Dermis microvascular lymphatic vessel endothelial cell (primary cell): ENCODE measurements around the gene VAV2. TPM values are rescaled to one million over a fixed set of nuclear protein-coding genes. Genes with fewer than 3 reads are reported as not detected.

Source experiments
- DNase-seq, 2 donors: peaks; one replicate each; pipeline versions ENCODE4 v3.0.0 to v3.0.0-alpha.2; 2010; ENCODE audit warnings: low read depth in 2 of 2
- total RNA-seq: library from RNA; depleted of rRNA; stranded (reverse); fragments of >200 nt; gene quantifications from 2 replicates; pipeline ENCODE4 v1.2.1, GENCODE V29; 2014

VAV2 gene
- total RNA-seq, 1 donor from 2014 or later, result 15.0 TPM

GRCh38 chr9:133803745-133804144, 188.4 kb downstream of the VAV2 start:
- no peak for DNase-seq

GRCh38 chr9:133803028-133803585, 189.0 kb downstream of the VAV2 start:
- no peak for DNase-seq

- no peak for DNase-seq
Measured at GRCh38 chr9:133801739-133802138, 190.4 kb downstream of the VAV2 start.

GRCh38 chr9:133800266-133800665, 191.9 kb downstream of the VAV2 start:
- no peak for DNase-seq

GRCh38 chr9:133799716-133800115, 192.4 kb downstream of the VAV2 start:
- no peak for DNase-seq

- DNase-seq, result no peak
Measured at GRCh38 chr9:133799106-133799505, 193.0 kb downstream of the VAV2 start.

GRCh38 chr9:133798160-133798559, 194.0 kb downstream of the VAV2 start:
- DNase-seq, result no peak

- no peak for DNase-seq
Measured at GRCh38 chr9:133797406-133798105, 194.6 kb downstream of the VAV2 start.

GRCh38 chr9:133796562-133796961, 195.6 kb downstream of the VAV2 start:
- DNase-seq, result no peak

- no peak for DNase-seq
Measured at GRCh38 chr9:133795049-133795448, 197.1 kb downstream of the VAV2 start.

GRCh38 chr9:133794016-133794760, 197.9 kb downstream of the VAV2 start:
- no peak for DNase-seq

GRCh38 chr9:133793471-133793870, 198.7 kb downstream of the VAV2 start:
- no peak for DNase-seq

- DNase-seq, result peak; percentile 43 to 71
Measured at GRCh38 chr9:133792721-133793470, 199.2 kb downstream of the VAV2 start.

GRCh38 chr9:133791735-133792649, 200.1 kb downstream of the VAV2 start:
- DNase-seq, result no peak

GRCh38 chr9:133791069-133791468, 201.1 kb downstream of the VAV2 start:
- DNase-seq, result no peak

GRCh38 chr9:133789778-133790177, 202.3 kb downstream of the VAV2 start:
- DNase-seq, result no peak

- DNase-seq, result peak; percentile 85 to 86
Measured at GRCh38 chr9:133788819-133789717, 203.1 kb downstream of the VAV2 start.

- DNase-seq, result no peak
Measured at GRCh38 chr9:133788045-133788818, 203.9 kb downstream of the VAV2 start.

- DNase-seq, result peak; percentile 4 to 40
Measured at GRCh38 chr9:133787754-133788025, 204.4 kb downstream of the VAV2 start.
